GM19035 (cell line): ENCODE measurements around the gene GTSF1L.
A peak's percentile ranks its signal among the peaks of the same experiment; 100 is the strongest.

Experiments
- ATAC-seq: cut with Tn5 transposase; IDR thresholded peaks from one replicate; pipeline ENCODE4 v1.9.1; 2021; ENCODE audit not compliant: unreplicated experiment

Gene GTSF1L

DNA sequence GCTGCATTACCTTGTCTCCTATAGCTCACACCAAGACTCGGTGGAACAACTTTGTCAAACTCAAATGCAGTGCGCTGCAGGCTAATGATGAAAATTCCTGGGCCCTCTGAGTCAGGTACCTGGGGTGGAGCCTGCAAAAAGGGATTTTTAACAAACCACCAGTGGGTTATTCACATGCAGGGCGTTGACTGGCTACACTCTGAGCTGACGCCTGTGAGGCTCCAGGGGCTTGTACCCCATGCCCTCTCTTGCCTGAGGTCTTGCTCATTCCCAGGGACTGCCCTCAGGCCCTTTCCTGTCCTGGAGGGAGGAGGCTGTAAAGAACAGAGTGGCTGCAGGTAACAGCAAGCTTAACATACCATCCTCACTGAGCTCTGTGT is 9.2 kb downstream of the GTSF1L start:
- ATAC-seq = no peak

DNA sequence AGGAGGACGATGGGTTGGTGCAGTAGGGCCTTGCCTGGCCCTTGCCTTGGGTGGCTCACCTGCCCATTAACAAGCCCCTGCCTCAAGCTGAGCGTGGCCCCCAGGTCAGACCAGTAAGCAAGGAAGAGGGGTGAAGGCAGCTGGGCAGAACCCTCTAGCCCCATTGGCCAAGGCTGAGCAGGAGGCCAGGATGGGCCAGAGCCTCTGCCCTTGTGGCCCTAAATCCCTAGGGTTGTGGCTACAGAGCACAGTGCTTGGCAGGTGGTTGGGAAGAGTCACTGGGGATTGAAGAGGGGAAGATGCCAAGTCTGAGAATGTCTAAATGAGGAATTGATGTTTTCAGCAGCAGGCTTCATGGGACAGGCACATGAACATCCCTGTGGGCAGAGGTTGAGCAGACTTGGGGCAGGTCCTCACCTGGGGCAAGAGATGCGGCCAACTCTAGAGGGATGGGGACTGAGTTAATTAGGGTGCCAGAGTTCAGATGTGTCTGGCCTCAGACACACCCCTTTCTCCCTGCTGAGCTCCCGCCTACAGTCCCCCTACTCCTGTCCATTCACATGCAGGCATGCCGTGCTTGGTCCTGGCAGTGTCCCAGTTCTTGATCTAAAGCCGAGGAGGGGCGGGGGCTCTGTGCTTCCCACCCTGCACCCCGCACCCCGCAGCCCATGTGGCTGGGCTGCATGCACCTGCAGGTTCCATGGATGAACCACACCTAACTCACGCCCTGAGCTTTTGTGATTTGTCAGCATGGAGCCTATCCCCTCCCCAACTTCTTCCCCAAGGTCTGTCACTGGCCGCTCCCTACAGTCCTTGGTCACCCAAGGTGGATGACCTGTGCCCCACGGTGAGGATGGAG is 9.8 kb downstream of the GTSF1L start:
- ATAC-seq = no peak

DNA sequence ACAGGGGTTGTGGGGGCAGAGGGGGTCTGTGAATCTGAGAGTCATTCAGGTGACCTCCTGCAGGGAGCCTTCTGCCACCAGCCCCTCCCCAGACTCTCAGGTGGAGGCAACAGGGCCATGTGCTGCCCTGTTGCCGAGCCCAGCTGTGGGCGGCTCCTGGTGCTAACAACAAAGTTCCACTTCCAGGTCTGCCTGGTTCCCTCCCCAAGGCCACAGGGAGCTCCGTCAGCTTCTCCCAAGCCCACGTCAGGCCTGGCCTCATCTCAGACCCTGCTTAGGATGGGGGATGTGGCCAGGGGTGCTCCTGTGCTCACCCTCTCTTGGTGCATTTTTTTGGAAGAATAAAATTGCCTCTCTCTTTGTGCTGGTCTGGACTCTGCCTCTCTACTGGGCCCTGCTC is 10.7 kb downstream of the GTSF1L start:
- no peak for ATAC-seq

DNA sequence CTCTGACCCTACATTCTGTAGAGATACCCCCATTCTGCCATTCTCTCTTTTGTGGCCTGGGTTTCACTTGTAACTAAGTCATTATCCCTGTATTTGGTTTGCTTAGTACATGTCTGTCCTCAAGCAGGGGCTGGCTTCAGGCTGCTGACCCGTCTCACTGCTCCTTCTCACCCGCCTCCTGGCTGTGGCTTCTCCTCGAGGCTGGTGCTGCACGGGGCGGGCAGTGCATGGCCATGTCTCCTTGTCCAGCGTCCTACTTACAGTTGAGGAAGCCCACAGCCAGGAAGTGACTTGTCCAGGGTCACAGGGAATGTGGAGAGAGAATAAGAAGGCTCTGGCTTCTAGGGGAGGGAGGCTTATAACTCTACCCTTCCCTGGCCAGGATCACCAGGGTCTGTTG is 11.3 kb downstream of the GTSF1L start:
- no peak for ATAC-seq

DNA sequence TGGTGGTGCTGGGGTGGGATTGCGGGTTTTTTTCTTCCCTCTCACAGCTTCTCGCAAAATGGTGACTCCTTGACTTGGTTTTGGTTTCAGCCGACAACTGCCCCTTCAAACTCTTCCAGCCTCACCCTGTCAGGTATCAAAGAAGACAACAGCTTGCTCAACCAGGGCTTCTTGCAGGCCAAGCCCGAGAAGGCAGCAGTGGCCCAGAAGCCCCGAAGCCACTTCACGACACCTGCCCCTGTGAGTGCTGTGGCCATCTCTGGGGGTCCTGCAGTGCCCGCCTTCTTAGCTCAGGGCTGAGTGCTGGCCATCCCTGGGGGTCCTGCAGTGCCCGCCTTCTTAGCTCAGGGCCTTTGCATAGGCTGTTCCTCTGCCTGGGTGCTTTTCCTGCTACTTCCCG is 11.8 kb downstream of the GTSF1L start:
- ATAC-seq = no peak

DNA sequence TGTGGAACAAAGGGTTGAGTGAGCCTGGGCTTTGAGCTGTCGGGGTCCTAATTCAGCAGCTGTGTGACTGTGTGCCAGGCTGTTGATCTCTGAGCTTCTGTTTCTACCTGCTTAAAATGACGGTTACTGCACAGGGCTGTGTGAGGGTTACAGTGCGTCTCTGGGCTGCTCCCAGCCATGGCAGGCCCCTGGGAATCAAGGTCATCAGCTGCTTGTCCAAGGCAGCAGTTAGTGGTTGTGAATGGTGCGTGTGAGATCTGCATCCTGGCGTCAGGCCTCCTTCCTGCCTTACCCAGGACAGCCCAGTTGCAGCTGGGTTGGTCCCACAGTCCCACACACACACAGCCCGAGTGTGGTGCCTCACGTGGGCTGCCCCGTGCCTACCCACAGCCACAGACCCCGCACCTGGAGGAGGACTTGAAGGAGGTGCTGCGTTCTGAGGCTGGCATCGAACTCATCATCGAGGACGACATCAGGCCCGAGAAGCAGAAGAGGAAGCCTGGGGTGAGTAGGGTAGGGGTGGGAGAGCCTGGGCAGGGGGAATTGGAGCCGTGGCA is 15.6 kb downstream of the GTSF1L start:
- no peak for ATAC-seq

DNA sequence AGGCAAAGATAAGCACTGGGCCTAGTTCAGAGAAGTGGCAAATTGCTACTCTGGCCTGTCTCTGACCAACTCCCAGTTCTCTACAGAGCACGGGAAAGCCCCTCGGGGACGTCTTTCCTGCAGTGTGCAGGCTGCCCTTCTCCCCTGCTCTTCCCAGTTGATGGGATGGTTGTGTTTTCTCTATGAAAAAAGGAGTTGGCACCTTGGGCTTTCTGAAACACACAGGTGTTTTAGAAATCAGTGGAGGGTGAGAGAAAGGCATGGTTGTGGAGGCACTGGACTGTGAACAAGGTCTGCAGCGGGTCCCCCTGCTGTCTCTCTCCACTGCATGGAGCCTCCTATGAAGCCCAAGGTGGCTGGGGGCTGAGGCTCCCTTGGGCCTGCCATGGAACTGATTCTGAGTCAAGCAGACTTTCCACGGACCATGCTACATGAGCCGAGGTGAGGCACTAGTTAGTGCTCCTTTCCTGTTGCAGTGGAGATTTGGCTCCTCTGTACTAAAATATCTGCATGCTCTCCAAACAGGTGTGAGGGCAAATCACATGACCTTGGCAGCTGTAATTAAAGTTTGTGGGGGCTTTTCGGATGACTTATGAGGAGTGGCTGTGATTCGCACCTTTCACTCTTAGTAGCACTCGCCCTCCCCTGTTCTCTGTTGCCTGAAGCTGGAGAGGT is 16.3 kb downstream of the GTSF1L start:
- ATAC-seq = no peak

DNA sequence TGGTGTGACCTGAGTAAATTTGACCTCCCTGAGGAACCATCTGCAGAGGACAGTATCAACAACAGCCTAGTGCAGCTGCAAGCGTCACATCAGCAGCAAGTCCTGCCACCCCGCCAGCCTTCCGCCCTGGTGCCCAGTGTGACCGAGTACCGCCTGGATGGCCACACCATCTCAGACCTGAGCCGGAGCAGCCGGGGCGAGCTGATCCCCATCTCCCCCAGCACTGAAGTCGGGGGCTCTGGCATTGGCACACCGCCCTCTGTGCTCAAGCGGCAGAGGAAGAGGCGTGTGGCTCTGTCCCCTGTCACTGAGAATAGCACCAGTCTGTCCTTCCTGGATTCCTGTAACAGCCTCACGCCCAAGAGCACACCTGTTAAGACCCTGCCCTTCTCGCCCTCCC is 24.3 kb downstream of the GTSF1L start:
- ATAC-seq = no peak

DNA sequence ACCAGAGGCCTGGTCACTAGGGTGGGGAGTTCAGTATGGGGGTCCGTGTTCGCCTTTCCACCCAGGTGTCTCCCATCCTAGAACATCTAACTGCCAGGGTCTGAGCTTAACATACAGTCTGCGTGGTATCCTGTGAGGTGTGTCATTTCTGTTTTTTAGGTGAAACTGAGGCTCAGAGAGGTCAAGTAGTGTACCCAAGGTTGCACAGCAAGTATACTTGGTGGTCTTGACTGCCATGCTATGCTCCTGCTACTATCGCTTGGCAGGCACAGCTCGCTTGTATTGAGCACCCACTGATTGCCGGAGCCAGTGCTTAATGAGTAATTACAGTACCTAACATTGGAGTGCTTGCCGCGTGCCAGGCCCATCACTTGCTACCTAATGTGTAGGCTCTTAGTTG is 26.2 kb downstream of the GTSF1L start:
- no peak for ATAC-seq

DNA sequence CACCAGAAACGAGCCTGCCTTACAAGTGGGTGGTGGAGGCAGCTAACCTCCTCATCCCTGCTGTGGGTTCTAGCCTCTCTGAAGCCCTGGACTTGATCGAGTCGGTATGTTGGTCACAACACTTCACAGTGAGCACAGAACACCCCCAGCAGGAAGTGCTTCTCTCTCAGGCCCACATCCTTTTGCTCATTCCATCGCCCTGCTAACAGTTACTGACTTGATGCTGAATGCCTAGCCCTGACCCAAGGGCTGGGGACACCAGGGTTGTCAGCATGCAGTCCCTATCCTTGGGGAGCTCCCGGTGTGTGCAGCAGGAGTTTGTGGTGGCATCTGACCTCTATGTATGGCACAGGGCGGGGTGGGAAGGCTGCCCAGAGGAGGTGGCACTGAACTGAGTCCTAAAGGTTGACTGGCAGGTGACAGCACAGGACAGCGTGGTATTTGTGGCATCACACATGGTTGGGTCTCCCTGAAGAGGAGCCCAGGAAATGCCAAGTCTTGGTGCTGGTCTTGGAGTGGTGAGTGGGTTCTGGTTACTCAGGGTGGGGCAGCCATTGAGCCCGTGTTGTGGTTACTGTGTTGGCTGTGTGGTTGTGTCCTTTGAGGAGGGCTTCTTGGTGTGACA is 26.7 kb downstream of the GTSF1L start:
- ATAC-seq = no peak

DNA sequence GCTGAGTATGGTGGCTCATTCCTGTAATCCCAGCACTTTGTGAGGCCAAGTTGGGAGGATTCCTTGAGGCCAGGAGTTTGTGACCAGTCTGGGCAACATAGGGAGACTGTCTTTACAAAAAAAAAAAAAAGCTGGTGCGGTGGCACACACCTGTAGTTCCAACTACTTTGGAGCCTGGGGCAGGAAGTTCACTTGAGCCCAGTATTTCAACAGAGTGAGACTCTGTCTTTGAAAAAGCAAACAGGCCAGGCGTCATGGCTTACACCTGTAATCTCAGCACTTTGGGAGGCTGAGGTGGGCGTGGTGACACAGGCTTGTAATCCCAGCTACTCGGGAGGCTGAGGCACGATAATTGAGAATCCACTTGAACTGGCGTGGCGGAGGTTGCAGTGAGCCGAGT is 31.2 kb downstream of the GTSF1L start:
- no peak for ATAC-seq

DNA sequence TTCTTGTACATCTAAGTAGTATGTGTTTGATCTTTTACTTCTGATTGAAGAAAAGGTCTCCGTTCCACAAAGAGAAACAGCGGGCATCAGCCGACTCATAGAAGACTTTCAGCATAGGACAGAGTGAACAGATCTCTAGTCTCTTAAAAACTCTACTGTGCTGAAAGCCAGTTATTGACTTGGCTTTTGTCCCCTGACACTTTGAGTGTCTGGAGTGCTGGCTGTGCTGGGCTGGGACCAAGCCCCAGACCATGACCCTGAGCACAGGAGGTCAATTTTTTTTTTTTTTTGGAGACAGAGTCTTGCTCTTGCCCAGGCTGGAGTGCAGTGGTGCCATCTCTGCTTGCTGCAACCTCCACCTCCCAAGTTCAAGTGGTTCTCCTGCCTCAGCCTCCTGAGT is 32.0 kb downstream of the GTSF1L start:
- ATAC-seq = no peak

DNA sequence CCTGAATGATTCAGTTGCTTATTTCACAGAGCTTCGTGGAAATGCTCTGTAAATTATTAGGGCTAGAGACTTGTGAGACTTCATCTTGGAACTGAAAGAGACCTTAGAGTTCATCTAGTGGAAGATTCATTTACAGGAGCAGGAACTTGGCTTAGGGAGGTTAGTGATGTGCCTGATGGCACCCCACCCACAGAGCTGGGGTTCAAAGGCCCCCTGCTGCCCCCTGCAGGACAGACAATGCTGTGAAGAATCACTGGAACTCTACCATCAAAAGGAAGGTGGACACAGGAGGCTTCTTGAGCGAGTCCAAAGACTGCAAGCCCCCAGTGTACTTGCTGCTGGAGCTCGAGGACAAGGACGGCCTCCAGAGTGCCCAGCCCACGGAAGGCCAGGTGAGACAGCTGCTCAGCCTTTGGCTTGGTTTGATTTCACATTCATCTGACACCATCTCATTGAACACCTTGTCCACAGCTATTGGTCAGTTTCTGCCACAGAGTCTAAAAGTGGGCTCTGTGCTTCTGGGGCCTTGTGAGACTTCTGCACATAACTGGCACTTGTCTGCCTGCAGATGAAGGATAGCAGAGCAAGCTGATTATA is 34.8 kb downstream of the GTSF1L start:
- no peak for ATAC-seq

DNA sequence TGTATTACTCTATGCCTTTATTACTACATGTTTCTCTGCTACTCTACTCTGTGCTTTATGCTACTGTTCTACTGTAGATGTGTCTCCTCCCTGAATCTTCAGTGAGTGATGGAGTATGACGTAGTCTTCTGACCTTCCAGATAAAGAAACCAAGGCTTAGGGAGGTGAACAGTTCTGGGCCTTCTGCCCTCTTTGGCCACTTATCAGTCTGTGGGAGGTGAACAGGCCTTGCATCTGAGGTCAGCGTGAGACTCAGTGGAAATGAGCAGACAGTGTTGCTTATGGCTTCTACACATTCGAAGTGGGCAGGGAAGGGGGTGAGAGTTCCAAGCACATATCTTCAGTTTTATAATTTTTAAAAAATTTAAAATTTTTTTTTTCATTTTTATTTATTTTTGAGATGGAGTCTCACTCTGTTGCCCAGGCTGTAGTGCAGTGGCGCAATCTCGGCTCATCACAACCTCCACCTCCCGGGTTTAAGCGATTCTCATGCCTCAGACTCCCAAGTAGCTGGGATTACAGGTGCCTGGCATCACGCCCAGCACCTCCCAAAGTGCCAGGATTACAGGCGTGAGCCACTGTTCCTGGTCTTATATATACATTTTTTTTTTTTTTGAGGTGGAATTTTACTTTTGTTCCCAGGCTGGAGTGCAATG is 35.7 kb downstream of the GTSF1L start:
- no peak for ATAC-seq

DNA sequence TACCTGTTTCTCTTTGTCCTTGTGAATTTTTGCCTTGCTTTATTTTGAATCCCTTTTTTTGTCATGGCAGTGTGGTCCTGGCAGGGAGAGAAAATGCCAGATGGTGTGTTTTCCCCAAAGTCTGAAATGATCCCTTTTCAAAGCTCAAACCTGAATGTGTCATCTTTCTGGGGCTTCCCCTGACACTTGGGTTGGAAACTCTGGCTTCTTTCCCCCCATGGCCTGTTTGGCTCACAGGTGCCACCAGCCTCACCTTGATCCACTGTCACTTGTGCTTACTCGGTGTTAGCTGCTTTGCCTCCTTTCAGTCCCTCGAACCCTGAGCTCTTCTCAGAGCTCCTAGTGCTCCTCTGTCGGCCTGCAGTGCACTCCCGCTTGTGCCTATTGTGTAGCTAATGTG is 37.6 kb downstream of the GTSF1L start:
- ATAC-seq = no peak

DNA sequence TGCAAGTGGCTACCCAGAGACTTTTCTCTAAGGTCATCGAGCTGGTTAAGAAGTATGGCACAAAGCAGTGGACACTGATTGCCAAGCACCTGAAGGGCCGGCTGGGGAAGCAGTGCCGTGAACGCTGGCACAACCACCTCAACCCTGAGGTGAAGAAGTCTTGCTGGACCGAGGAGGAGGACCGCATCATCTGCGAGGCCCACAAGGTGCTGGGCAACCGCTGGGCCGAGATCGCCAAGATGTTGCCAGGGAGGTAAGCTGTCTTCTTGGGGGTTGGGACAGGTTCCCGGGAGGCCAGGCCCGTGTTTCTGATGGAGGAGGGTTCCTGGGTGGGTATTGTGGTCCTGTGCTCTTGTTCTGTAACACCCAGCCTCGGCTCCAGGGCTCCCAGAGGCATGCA is 40.0 kb downstream of the GTSF1L start:
- ATAC-seq = no peak

DNA sequence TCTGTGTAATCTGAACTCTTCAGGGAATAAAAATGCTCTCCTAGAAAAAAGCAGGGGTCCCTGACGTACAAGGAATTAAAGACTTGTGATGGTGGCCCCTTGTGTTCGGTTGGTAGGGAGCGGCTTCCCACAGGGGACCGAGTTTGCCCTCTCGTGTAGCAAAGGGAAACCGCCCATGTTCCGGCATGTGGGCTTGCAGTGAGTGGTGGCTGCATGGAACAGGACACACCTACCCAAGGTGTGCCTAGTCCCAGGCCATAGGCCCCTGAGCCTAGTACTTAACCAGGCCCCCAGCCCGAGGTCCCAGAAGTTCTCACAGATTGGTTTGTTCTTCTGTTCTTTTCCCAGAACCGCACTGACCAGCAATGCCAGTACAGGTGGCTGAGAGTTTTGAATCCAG is 44.4 kb downstream of the GTSF1L start:
- ATAC-seq = peak; percentile 38

DNA sequence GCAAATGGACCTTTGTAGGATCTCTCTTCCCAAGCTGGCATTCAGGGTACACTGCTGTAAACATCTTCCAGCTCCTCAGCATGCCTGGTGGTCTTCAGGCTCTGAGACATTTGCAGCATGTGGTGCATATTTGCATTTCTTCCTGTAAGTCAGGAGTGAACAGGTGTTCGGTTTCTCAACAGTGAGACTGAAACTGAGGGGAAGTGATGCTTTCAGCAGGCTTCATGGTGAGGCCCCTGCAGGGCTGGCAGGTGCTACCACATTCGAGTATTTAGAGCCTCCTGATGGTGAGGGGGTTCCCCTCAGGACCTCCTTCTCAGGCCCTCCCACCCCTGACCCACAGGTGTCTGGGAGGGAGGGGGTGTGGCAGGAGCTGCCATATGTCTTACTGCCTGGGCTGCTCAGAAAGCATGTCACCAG is 44.8 kb downstream of the GTSF1L start:
- peak; percentile 86 for ATAC-seq

DNA sequence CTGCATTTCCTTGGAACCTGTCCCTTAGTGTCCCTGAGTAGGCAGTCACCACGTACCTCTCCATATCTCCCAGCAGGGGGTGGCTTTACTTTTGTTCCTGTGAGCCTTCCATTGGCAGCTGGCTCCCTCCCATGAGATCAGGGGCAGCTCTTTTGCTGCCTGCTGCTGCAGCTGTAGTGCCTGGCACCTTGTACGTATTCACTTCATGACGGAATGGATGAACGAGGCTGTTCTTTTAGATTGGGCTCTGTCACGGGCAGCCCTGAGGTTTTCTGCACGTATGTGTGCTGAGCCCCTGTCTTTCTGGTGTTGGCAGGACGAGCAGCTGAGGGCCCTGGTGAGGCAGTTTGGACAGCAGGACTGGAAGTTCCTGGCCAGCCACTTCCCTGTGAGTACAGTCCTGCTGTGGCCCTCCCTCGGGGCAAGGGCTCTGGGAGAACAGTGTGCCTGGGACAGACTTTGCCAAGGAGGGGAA is 45.3 kb downstream of the GTSF1L start:
- ATAC-seq = peak; percentile 21

DNA sequence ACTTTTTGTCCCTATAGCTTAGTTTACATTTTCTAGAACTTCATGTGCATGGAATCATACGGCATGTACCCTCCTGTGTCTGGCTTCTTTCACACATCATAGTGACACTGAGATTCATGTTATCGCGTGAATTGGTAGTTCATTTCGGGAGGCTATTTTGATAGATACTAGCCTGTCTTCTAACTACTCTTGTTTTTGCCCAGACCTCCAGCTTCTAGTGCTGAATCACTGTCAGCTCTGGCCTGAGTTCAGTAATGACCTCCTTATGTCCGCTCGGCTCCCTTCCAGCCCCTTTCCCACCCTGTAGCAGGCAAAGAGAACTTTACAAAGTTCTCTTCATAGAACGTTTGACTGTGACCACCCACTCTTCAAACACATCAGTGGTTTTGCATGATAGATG is 45.8 kb downstream of the GTSF1L start:
- ATAC-seq = no peak

DNA sequence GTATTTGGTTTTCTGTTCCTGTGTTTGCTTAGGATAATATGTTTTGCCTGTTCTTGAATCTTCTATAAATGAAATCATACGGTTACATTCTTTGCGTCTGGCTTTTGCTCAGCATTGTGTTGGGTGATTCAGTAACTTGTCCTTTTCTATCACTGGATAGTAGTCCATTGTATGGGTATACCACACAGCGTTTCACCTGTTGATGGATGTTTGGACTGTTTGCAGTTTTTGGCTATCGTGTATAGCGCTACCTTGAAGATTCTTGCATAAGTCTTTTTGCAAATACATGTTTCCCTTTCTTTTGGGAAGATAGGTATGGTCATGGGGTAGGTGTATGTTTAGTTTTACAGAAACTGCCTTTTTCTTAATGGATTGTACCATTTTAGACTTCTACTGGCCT is 50.4 kb downstream of the GTSF1L start:
- no peak for ATAC-seq
